Measurements from ENCODE around the gene TSPO2. TPM values are rescaled to one million over a fixed set of nuclear protein-coding genes. Genes with fewer than 3 reads are reported as not detected.
A peak's percentile ranks its signal among the peaks of the same experiment; 100 is the strongest.

The TSPO2 gene
- total RNA-seq, 1 donor from 2014 or later = not detected

- H3K4me3 Mint-ChIP-seq (ENCODE audit: unreplicated experiment) = peak overlapping the region; percentile 31
Observed at GRCh38 chr6:40996591-40997233, 45.6 kb upstream of the TSPO2 start.

GRCh38 chr6:40997234-40997957 lies 44.9 kb upstream of the TSPO2 start:
- peak overlapping the region; percentile 66 for H3K4me3 Mint-ChIP-seq (ENCODE audit: unreplicated experiment)
- peak overlapping the region; percentile 65 for H3K4me2 ChIP-seq (ENCODE audit: low read length)
- DNase-seq (ENCODE audit: low read depth) (peak; percentile 78), FAIRE-seq (no peak)
- H3K4me1 Mint-ChIP-seq (ENCODE audit: low read depth, unreplicated experiment) = peaks cover 24% of the 10 kb centered on the region
- H3K9me3 ChIP-seq (ENCODE audit: insufficient read depth, low read depth, low read length) = no peaks in the 10 kb centered on the region
- H3K36me3 ChIP-seq (ENCODE audit: insufficient read depth, low read length) = no peaks in the 10 kb centered on the region
- no peaks in the 10 kb centered on the region for H3K36me3 Mint-ChIP-seq (ENCODE audit: low read depth, unreplicated experiment)
- H3K27me3 Mint-ChIP-seq (ENCODE audit: low read depth, unreplicated experiment) = peaks cover 3% of the 10 kb centered on the region
- H3K27me3 ChIP-seq (ENCODE audit: insufficient read depth, low read length) = no peaks in the 10 kb centered on the region
- no peak overlapping the region for H3K4me3 ChIP-seq (ENCODE audit: insufficient read depth, low read depth, low read length)
- peak overlapping the region; percentile 54 for H3K9ac ChIP-seq (ENCODE audit: low read length)
- H4K20me1 ChIP-seq (ENCODE audit: insufficient read depth, low read length) = no peaks in the 10 kb centered on the region
- peak overlapping the region; percentile 38 for H2AFZ ChIP-seq (ENCODE audit: low read depth, low read length)
- H3K4me1 ChIP-seq (ENCODE audit: insufficient read depth, low read length) = peaks cover 15% of the 10 kb centered on the region
- no peaks in the 10 kb centered on the region for H3K79me2 ChIP-seq (ENCODE audit: insufficient read depth, low read length)
- peaks cover 2% of the 10 kb centered on the region for H3K9me3 Mint-ChIP-seq (ENCODE audit: unreplicated experiment)
- TF ChIP-seq EZH2 (IDR thresholded peaks at IDR 0.05; ENCODE audit: insufficient read depth, low read length) = no peak
- TF ChIP-seq CTCF (IDR thresholded peaks at IDR 0.05; ENCODE audit: insufficient read depth, low read depth, low read length) = no peak
- H3K27ac Mint-ChIP-seq (ENCODE audit: unreplicated experiment) = peak overlapping the region; percentile 95
- peak overlapping the region; percentile 63 for H3K27ac ChIP-seq (ENCODE audit: low read depth, low read length)

More at GRCh38 chr6:40996591-40997233, 45.6 kb upstream of the TSPO2 start:
- H2AFZ ChIP-seq (ENCODE audit: low read depth, low read length) = peak overlapping the region; percentile 38
- peak overlapping the region; percentile 65 for H3K4me2 ChIP-seq (ENCODE audit: low read length)
- no peaks in the 10 kb centered on the region for H3K9me3 ChIP-seq (ENCODE audit: insufficient read depth, low read depth, low read length)
- H4K20me1 ChIP-seq (ENCODE audit: insufficient read depth, low read length) = no peaks in the 10 kb centered on the region
- Mint-ChIP-seq H3K36me3 (ENCODE audit: low read depth, unreplicated experiment) (no peaks in the 10 kb centered on the region), H3K27me3 (ENCODE audit: low read depth, unreplicated experiment) (peaks cover 4% of the 10 kb centered on the region), H3K9me3 (ENCODE audit: unreplicated experiment) (peaks cover 1% of the 10 kb centered on the region), H3K27ac (ENCODE audit: unreplicated experiment) (peak overlapping the region; percentile 95), H3K4me1 (ENCODE audit: low read depth, unreplicated experiment) (peaks cover 24% of the 10 kb centered on the region)
- FAIRE-seq (no peak), DNase-seq (ENCODE audit: low read depth) (peak; percentile 3)
- no peaks in the 10 kb centered on the region for H3K36me3 ChIP-seq (ENCODE audit: insufficient read depth, low read length)
- no peak overlapping the region for H3K4me3 ChIP-seq (ENCODE audit: insufficient read depth, low read depth, low read length)
- H3K27me3 ChIP-seq (ENCODE audit: insufficient read depth, low read length) = no peaks in the 10 kb centered on the region
- peak overlapping the region; percentile 63 for H3K27ac ChIP-seq (ENCODE audit: low read depth, low read length)
- peaks cover 15% of the 10 kb centered on the region for H3K4me1 ChIP-seq (ENCODE audit: insufficient read depth, low read length)
- H3K9ac ChIP-seq (ENCODE audit: low read length) = peak overlapping the region; percentile 54
- TF ChIP-seq CTCF (IDR thresholded peaks at IDR 0.05; ENCODE audit: insufficient read depth, low read depth, low read length) (no peak), EZH2 (IDR thresholded peaks at IDR 0.05; ENCODE audit: insufficient read depth, low read length) (no peak)
- no peaks in the 10 kb centered on the region for H3K79me2 ChIP-seq (ENCODE audit: insufficient read depth, low read length)
